ENCODE results near the gene GCLM.

DNA sequence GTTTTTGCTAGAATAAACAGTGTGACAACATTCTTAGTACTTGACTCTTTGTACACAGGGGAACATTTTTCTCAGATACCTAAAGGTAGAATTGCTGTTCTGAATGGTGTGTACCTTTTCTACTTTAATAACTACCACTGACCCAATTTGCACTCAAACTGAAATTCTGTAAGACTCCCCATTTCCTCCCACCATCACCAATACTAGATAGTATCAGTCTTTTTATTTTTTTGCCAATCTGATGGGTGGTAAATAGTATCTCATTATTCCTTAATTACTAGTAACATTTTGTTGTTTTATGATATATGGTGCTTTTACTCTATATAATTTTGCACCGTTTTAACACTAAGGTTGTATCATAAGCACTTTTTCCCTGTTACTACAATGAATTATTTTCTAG is 28.8 kb upstream of the GCLM start:
- TF ChIP-seq, protein P1, sequence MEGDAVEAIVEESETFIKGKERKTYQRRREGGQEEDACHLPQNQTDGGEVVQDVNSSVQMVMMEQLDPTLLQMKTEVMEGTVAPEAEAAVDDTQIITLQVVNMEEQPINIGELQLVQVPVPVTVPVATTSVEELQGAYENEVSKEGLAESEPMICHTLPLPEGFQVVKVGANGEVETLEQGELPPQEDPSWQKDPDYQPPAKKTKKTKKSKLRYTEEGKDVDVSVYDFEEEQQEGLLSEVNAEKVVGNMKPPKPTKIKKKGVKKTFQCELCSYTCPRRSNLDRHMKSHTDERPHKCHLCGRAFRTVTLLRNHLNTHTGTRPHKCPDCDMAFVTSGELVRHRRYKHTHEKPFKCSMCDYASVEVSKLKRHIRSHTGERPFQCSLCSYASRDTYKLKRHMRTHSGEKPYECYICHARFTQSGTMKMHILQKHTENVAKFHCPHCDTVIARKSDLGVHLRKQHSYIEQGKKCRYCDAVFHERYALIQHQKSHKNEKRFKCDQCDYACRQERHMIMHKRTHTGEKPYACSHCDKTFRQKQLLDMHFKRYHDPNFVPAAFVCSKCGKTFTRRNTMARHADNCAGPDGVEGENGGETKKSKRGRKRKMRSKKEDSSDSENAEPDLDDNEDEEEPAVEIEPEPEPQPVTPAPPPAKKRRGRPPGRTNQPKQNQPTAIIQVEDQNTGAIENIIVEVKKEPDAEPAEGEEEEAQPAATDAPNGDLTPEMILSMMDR (IDR thresholded peaks at IDR 0.05; ENCODE audit: low read depth, low read length) = no peak
- TF ChIP-seq, protein P2, sequence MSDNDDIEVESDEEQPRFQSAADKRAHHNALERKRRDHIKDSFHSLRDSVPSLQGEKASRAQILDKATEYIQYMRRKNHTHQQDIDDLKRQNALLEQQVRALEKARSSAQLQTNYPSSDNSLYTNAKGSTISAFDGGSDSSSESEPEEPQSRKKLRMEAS (IDR thresholded peaks at IDR 0.05; ENCODE audit: low read depth, low read length) = no peak

Data from NB4 (cell line).